Measurements from ENCODE around the gene RTN4IP1.

RTN4IP1 gene

GRCh38 chr6:106525107-106525881 is 104.0 kb downstream of the RTN4IP1 start:
- Histone ChIP-seq H3K27me3 (ENCODE audit: low read length) (no peaks in the 10 kb centered on the region), H3K9me3 (ENCODE audit: insufficient read depth, low read length) (no peaks in the 10 kb centered on the region), H2AFZ (ENCODE audit: low read depth, low read length, severe bottlenecking) (no peak overlapping the region), H3K36me3 (ENCODE audit: low read length) (peaks cover 46% of the 10 kb centered on the region), H3K4me3 (ENCODE audit: insufficient read depth, low read length, poor library complexity, severe bottlenecking) (peak overlapping the region; percentile 52), H3K9ac (ENCODE audit: low read length) (peak overlapping the region; percentile 26; the same call in 1 of the 2 replicates), H3K9me2 (replicated peaks; ENCODE audit: insufficient read depth, low read length) (no peaks in the 10 kb centered on the region), H3K4me2 (ENCODE audit: low read depth, low read length, poor library complexity, severe bottlenecking) (peak overlapping the region; percentile 93), H3K79me2 (ENCODE audit: insufficient read depth, low read length) (peaks cover 63% of the 10 kb centered on the region), H3K27ac (ENCODE audit: low read depth, low read length) (peak overlapping the region; percentile 95), H4K20me1 (ENCODE audit: low read depth, low read length) (no peaks in the 10 kb centered on the region), H3F3A (ENCODE audit: insufficient read depth) (peaks cover 70% of the 10 kb centered on the region)
- no peak for TF ChIP-seq CTCF (IDR thresholded peaks at IDR 0.05; ENCODE audit: insufficient read depth, low read length, poor library complexity, severe bottlenecking)
- TF ChIP-seq EZH2phosphoT487 (conservative IDR thresholded peaks at IDR 0.05; ENCODE audit: low read length) = no peak

GRCh38 chr6:106522562-106523250 is 106.6 kb downstream of the RTN4IP1 start:
- Histone ChIP-seq H3K4me2 (ENCODE audit: low read depth, low read length, poor library complexity, severe bottlenecking) (peak overlapping the region; percentile 93), H3K79me2 (ENCODE audit: insufficient read depth, low read length) (peaks cover 84% of the 10 kb centered on the region), H3K9me3 (ENCODE audit: insufficient read depth, low read length) (no peaks in the 10 kb centered on the region), H4K20me1 (ENCODE audit: low read depth, low read length) (no peaks in the 10 kb centered on the region), H2AFZ (ENCODE audit: low read depth, low read length, severe bottlenecking) (no peak overlapping the region), H3K9me2 (replicated peaks; ENCODE audit: insufficient read depth, low read length) (no peaks in the 10 kb centered on the region), H3K27me3 (ENCODE audit: low read length) (no peaks in the 10 kb centered on the region), H3K4me3 (ENCODE audit: insufficient read depth, low read length, poor library complexity, severe bottlenecking) (peak overlapping the region; percentile 52), H3K36me3 (ENCODE audit: low read length) (peaks cover 24% of the 10 kb centered on the region), H3K9ac (ENCODE audit: low read length) (peak overlapping the region; percentile 65), H3K27ac (ENCODE audit: low read depth, low read length) (peak overlapping the region; percentile 95), H3F3A (ENCODE audit: insufficient read depth) (peaks cover 91% of the 10 kb centered on the region)
- TF ChIP-seq CTCF (IDR thresholded peaks at IDR 0.05; ENCODE audit: insufficient read depth, low read length, poor library complexity, severe bottlenecking) (no peak), EZH2phosphoT487 (conservative IDR thresholded peaks at IDR 0.05; ENCODE audit: low read length) (no peak)

Measured in SU-DHL-6 (cell line).